Mesenchymal stem cell (in vitro differentiated cells and primary cell): Measurements from ENCODE around the gene APLNR.

ENCODE experiments used
- DNase-seq: peaks from one replicate; pipeline ENCODE4 v3.0.0-alpha.2; 2013
- H2AFZ ChIP-seq: one replicate; pipeline ENCODE4 v1.6.1; 2013; ENCODE audit warnings: low read depth, mild to moderate bottlenecking, control low read depth, inconsistent platforms, low read length, moderate library complexity
- H2AK5ac ChIP-seq: 2 replicates; pipeline ENCODE4 v1.6.1; 2013; ENCODE audit warnings: low read length, moderate library complexity, mild to moderate bottlenecking, inconsistent platforms; ENCODE audit not compliant: severe bottlenecking
- H2BK120ac ChIP-seq: one replicate; pipeline ENCODE4 v1.6.1; 2013; ENCODE audit warnings: low read depth, mild to moderate bottlenecking, inconsistent platforms, low read length, moderate library complexity
- H2BK12ac ChIP-seq, 2 experiments: one replicate each; pipeline ENCODE4 v1.6.1; 2013; ENCODE audit warnings: inconsistent platforms in 2 of 2, low read length in 2 of 2, mild to moderate bottlenecking in 2 of 2, moderate library complexity in 2 of 2, control low read depth in 1 of 2
- H2BK15ac ChIP-seq: one replicate; pipeline ENCODE4 v1.6.1; 2013; ENCODE audit warnings: mild to moderate bottlenecking, low read depth, inconsistent platforms; ENCODE audit not compliant: poor library complexity, severe bottlenecking
- H2BK5ac ChIP-seq: 2 replicates; pipeline ENCODE4 v1.6.1; 2013; ENCODE audit warnings: low read depth, mild to moderate bottlenecking, low read length, control low read depth, inconsistent platforms; ENCODE audit not compliant: poor library complexity, severe bottlenecking
- H3K14ac ChIP-seq, 2 experiments: one replicate each; pipeline ENCODE4 v1.6.1; 2013; ENCODE audit warnings: inconsistent platforms in 2 of 2, low read length in 2 of 2, control low read depth in 1 of 2, mild to moderate bottlenecking in 1 of 2, moderate library complexity in 1 of 2
- H3K18ac ChIP-seq, 2 experiments: one replicate each; pipeline ENCODE4 v1.6.1; 2013; ENCODE audit warnings: inconsistent platforms in 2 of 2, low read length in 2 of 2, control low read depth in 1 of 2, low read depth in 1 of 2, mild to moderate bottlenecking in 1 of 2
- H3K23ac ChIP-seq, 2 experiments: one replicate each; pipeline ENCODE4 v1.6.1; 2013; ENCODE audit warnings: inconsistent platforms in 2 of 2, low read length in 2 of 2, mild to moderate bottlenecking in 2 of 2, moderate library complexity in 2 of 2, control low read depth in 1 of 2
- H3K27ac ChIP-seq: 2 replicates; pipeline ENCODE4 v1.5.1; 2013; ENCODE audit warnings: mild to moderate bottlenecking, moderate library complexity, low read length, control low read depth, inconsistent platforms; ENCODE audit not compliant: poor library complexity, severe bottlenecking
- H3K27me3 ChIP-seq, 2 experiments: 2 replicates each; pipeline versions ENCODE4 v1.6.1 to v1.7.0; 2013; ENCODE audit warnings: low read length in 2 of 2, mild to moderate bottlenecking in 2 of 2, moderate library complexity in 2 of 2, control low read depth in 1 of 2, inconsistent platforms in 1 of 2; ENCODE audit not compliant: control insufficient read depth in 1 of 2, insufficient read depth in 1 of 2
- H3K36me3 ChIP-seq, 2 experiments: 2 replicates each; pipeline versions ENCODE4 v1.6.1 to v1.7.0; 2013; ENCODE audit warnings: low read length in 2 of 2, control low read depth in 1 of 2, inconsistent platforms in 1 of 2, low read depth in 1 of 2, mild to moderate bottlenecking in 1 of 2; ENCODE audit not compliant: insufficient read depth in 2 of 2, control insufficient read depth in 1 of 2
- H3K4ac ChIP-seq, 2 experiments: one replicate each; pipeline ENCODE4 v1.6.1; 2013; ENCODE audit warnings: inconsistent platforms in 2 of 2, low read length in 2 of 2, mild to moderate bottlenecking in 2 of 2, moderate library complexity in 2 of 2, control low read depth in 1 of 2, low read depth in 1 of 2
- H3K4me1 ChIP-seq: 2 replicates; pipeline ENCODE4 v1.6.1; 2013; ENCODE audit warnings: low read depth, low read length, control low read depth; ENCODE audit not compliant: control insufficient read depth, insufficient read depth
- H3K4me2 ChIP-seq: 2 replicates; pipeline ENCODE4 v1.6.1; 2013; ENCODE audit warnings: low read length, mild to moderate bottlenecking, inconsistent platforms; ENCODE audit not compliant: poor library complexity, severe bottlenecking
- H3K4me3 ChIP-seq, 2 experiments: 2 replicates each; pipeline versions ENCODE4 v1.5.1 to v1.7.0; 2013; ENCODE audit warnings: low read length in 2 of 2, mild to moderate bottlenecking in 2 of 2, control low read depth in 1 of 2, low read depth in 1 of 2; ENCODE audit not compliant: insufficient read depth in 1 of 2
- H3K79me1 ChIP-seq: replicated peaks from 2 replicates; pipeline ENCODE4 v1.6.1; 2013; ENCODE audit warnings: mild to moderate bottlenecking, control low read depth, low read length, inconsistent platforms; ENCODE audit not compliant: poor library complexity, severe bottlenecking
- H3K9ac ChIP-seq: 2 replicates; pipeline ENCODE4 v1.7.0; 2013; ENCODE audit warnings: mild to moderate bottlenecking, low read length, moderate library complexity
- H3K9me3 ChIP-seq: 2 replicates; pipeline ENCODE4 v1.7.0; 2013; ENCODE audit warnings: mild to moderate bottlenecking, low read length; ENCODE audit not compliant: control insufficient read depth
- H4K8ac ChIP-seq: one replicate; pipeline ENCODE4 v1.6.1; 2013; ENCODE audit warnings: inconsistent platforms, mild to moderate bottlenecking, low read length, moderate library complexity
- H4K91ac ChIP-seq: one replicate; pipeline ENCODE4 v1.6.1; 2013; ENCODE audit warnings: mild to moderate bottlenecking, low read length, inconsistent platforms
- WGBS: methylation state at CpG from one replicate; pipeline ENCODE4 v1.1.7; 2013; ENCODE audit warnings: mixed read lengths; 5-methylcytosine and 5-hydroxymethylcytosine counted together

Gene APLNR

GRCh38 chr11:57191311-57192219 lies 45.5 kb downstream of the APLNR start:
- WGBS = 81% methylated on average over 9 of the region's 9 CpGs
- Histone ChIP-seq H2AFZ (no peak overlapping the region), H2BK120ac (no peak overlapping the region)

GRCh38 chr11:57190548-57190947 lies 46.5 kb downstream of the APLNR start:
- no peak overlapping the region for H2BK15ac ChIP-seq
- 100% methylated on average over 2 of the region's 4 CpGs for WGBS
- H3K14ac ChIP-seq = no peak overlapping the region
- H2AFZ ChIP-seq = no peak overlapping the region
- no peaks in the 10 kb centered on the region for H3K4me1 ChIP-seq
- H3K9ac ChIP-seq = no peak overlapping the region
- no peak overlapping the region for H4K8ac ChIP-seq
- no peak overlapping the region for H3K4me3 ChIP-seq
- no peak overlapping the region for H2BK120ac ChIP-seq
- H3K4me2 ChIP-seq = no peak overlapping the region
- no peak overlapping the region for H2BK12ac ChIP-seq
- no peak overlapping the region for H3K27ac ChIP-seq
- no peak for DNase-seq
- H3K79me1 ChIP-seq = no peaks in the 10 kb centered on the region
- H4K91ac ChIP-seq = no peak overlapping the region
- H3K36me3 ChIP-seq = no peaks in the 10 kb centered on the region
- no peak overlapping the region for H2BK5ac ChIP-seq
- H3K4ac ChIP-seq = no peak overlapping the region
- peaks cover 3 to 33% of the 10 kb centered on the region in 2 experiments for H3K27me3 ChIP-seq
- no peak overlapping the region for H3K23ac ChIP-seq
- no peak overlapping the region for H3K18ac ChIP-seq
- no peaks in the 10 kb centered on the region for H3K9me3 ChIP-seq
- H2AK5ac ChIP-seq = no peak overlapping the region

More at GRCh38 chr11:57191311-57192219, 45.5 kb downstream of the APLNR start:
- Histone ChIP-seq H3K9ac (no peak overlapping the region), H3K14ac (no peak overlapping the region), H2AK5ac (no peak overlapping the region), H3K79me1 (no peaks in the 10 kb centered on the region), H2BK12ac (no peak overlapping the region), H2BK15ac (no peak overlapping the region), H3K36me3 (no peaks in the 10 kb centered on the region), H3K27ac (no peak overlapping the region), H4K8ac (no peak overlapping the region), H3K4me3 (no peak overlapping the region), H3K4me2 (no peak overlapping the region), H2BK5ac (no peak overlapping the region), H3K18ac (no peak overlapping the region), H3K4ac (no peak overlapping the region), H3K23ac (no peak overlapping the region), H3K27me3 (peaks cover 3 to 33% of the 10 kb centered on the region in 2 experiments), H4K91ac (no peak overlapping the region), H3K4me1 (no peaks in the 10 kb centered on the region), H3K9me3 (no peaks in the 10 kb centered on the region)
- DNase-seq = no peak
